Natural killer cell (primary cell): ENCODE data around the gene RNF220. TPM values are rescaled to one million over a fixed set of nuclear protein-coding genes. Genes with fewer than 3 reads are reported as not detected.
"Not testable (repeated sequence)": the region's sequence is repeated elsewhere in the genome, so short reads cannot be mapped to it uniquely, and the experiment has no call there.

Experiments used
- ATAC-seq, 3 donors: fragments of 150-1000 bp in 2 of 3; fragments of 200-7000 bp in 1 of 3; cut with Tn5 transposase; 1 replicate in 1 of 3; 2 replicates in 2 of 3; pipeline ENCODE4 v1.10.0; 2021; ENCODE audit warnings: mild to moderate bottlenecking in 2 of 3, moderate library complexity in 2 of 3
- DNase-seq, 2 donors: peaks; one replicate each; pipeline versions ENCODE4 v3.0.0 to v3.0.0-alpha.2; 2013 to 2021; ENCODE audit warnings: mixed read lengths in 1 of 2
- H3K27ac ChIP-seq: one replicate; pipeline ENCODE4 v1.5.1; 2013; ENCODE audit warnings: mild to moderate bottlenecking, low read length
- H3K27me3 ChIP-seq: one replicate; pipeline ENCODE4 v1.6.1; 2013; ENCODE audit warnings: low read length; ENCODE audit not compliant: control insufficient read depth, insufficient read depth
- H3K36me3 ChIP-seq: one replicate; pipeline ENCODE4 v1.6.1; 2013; ENCODE audit warnings: low read length; ENCODE audit not compliant: control insufficient read depth, insufficient read depth
- H3K4me1 ChIP-seq: one replicate; pipeline ENCODE4 v1.6.1; 2013; ENCODE audit warnings: low read length; ENCODE audit not compliant: control insufficient read depth, insufficient read depth
- H3K4me3 ChIP-seq: one replicate; pipeline ENCODE4 v1.5.1; 2013; ENCODE audit warnings: low read length
- H3K9me3 ChIP-seq: one replicate; pipeline ENCODE4 v1.6.1; 2013; ENCODE audit warnings: low read length; ENCODE audit not compliant: control insufficient read depth, insufficient read depth
- H3K27ac Mint-ChIP-seq, 2 donors: one replicate each; pipeline ENCODE4 v1.8.0; 2022; ENCODE audit warnings: mild to moderate bottlenecking in 2 of 2, mixed read lengths in 2 of 2, moderate library complexity in 1 of 2
- H3K27me3 Mint-ChIP-seq, 2 donors: one replicate each; pipeline ENCODE4 v1.8.0; 2022; ENCODE audit warnings: low read depth in 2 of 2, mixed read lengths in 2 of 2
- H3K36me3 Mint-ChIP-seq: one replicate; pipeline ENCODE4 v1.8.0; 2022; ENCODE audit warnings: mixed read lengths
- H3K4me1 Mint-ChIP-seq, 2 donors: one replicate each; pipeline ENCODE4 v1.8.0; 2022; ENCODE audit warnings: mixed read lengths in 2 of 2
- H3K4me3 Mint-ChIP-seq: one replicate; pipeline ENCODE4 v1.8.0; 2022; ENCODE audit warnings: mild to moderate bottlenecking, moderate library complexity, mixed read lengths
- H3K9me3 Mint-ChIP-seq, 2 donors: one replicate each; pipeline ENCODE4 v1.8.0; 2022; ENCODE audit warnings: mixed read lengths in 2 of 2
- WGBS: methylation state at CpG from one replicate; pipeline ENCODE4 v1.1.7; 2013; ENCODE audit warnings: missing lambda C conversion rate; ENCODE audit not compliant: insufficient coverage; 5-methylcytosine and 5-hydroxymethylcytosine counted together
- intact Hi-C: fragments of 100-400 bp; cut with micrococcal nuclease; formaldehyde crosslinking; loops from one replicate; pipeline ENCODE4 v1.14.2; 2022
- total RNA-seq, 4 donors: library from RNA; stranded (reverse); fragments of 120-200 nt in 1 of 4; gene quantifications; one replicate each; pipeline versions ENCODE4 v1.2.3 to v1.2.4, GENCODE V29; 2013 to 2022
- TF ChIP-seq, protein P1 (sequence below): fragments of 200-600 bp; IDR thresholded peaks from one replicate; pipeline ENCODE4 v1.8.0; 2022; ENCODE audit warnings: antibody characterized with exemption

Gene RNF220
- total RNA-seq, 3 donors from 2014 or later (not counting 1 experiment from before 2014, with no cell fraction given): 88.5 to 107 (median 105) TPM

DNA sequence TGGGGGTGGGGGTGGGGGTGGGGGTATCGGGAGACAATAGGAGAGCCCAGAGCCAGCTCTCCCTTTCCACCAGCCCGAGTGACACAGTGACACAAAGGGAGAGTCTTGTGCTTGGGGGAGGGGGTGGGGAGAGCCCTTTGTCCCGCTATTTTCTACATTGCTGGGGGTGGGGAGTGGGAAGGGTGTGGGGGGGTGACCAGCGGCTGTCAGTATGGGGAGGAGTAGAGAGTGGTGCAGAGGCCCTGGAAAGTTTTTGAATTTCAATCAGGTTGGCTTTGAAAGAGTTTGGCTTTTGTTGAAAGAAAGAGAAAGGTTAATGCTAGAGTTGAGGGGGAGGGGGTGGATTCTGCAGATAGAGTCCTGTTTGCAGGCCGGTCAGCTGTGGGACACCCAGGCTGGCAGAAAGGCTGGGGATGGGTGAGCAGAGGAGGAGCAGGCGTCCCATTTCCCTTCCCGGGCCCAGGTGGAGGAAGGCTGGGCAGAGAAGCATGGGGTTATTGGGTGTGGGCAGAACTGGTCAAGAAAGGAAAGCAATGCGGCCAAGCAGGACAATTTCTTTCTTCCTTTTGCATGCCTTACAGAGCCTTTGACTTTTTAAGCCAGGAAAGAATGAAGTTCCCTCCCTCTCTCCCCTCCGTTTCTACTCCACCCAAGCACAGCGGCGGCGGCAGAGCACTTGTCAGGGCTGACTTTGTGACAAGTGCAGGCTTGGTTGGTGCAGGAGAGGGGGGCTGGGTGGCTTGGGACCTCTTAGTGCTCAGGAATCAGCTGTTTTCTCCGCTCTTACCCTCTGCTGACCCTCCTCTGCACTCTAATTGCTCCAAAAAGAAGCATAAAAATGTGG is 96.2 kb downstream of the RNF220 start:
- Histone ChIP-seq H3K4me3 (no peak overlapping the region), H3K4me1 (peaks cover 14% of the 10 kb centered on the region), H3K27ac (no peak overlapping the region), H3K36me3 (no peaks in the 10 kb centered on the region), H3K9me3 (no peaks in the 10 kb centered on the region), H3K27me3 (no peaks in the 10 kb centered on the region)
- 86% methylated on average over 10 of the region's 13 CpGs for WGBS
- H3K4me1 Mint-ChIP-seq: no peaks in the 10 kb centered on the region
- no peaks in the 10 kb centered on the region for H3K36me3 Mint-ChIP-seq
- H3K27ac Mint-ChIP-seq: no peak overlapping the region
- no peaks in the 10 kb centered on the region for H3K27me3 Mint-ChIP-seq
- ATAC-seq (no peak), DNase-seq (no peak)
- no peak overlapping the region for H3K4me3 Mint-ChIP-seq
- intact Hi-C loops: no loop called here
- no peaks in the 10 kb centered on the region for H3K9me3 Mint-ChIP-seq
- TF ChIP-seq, protein P1, sequence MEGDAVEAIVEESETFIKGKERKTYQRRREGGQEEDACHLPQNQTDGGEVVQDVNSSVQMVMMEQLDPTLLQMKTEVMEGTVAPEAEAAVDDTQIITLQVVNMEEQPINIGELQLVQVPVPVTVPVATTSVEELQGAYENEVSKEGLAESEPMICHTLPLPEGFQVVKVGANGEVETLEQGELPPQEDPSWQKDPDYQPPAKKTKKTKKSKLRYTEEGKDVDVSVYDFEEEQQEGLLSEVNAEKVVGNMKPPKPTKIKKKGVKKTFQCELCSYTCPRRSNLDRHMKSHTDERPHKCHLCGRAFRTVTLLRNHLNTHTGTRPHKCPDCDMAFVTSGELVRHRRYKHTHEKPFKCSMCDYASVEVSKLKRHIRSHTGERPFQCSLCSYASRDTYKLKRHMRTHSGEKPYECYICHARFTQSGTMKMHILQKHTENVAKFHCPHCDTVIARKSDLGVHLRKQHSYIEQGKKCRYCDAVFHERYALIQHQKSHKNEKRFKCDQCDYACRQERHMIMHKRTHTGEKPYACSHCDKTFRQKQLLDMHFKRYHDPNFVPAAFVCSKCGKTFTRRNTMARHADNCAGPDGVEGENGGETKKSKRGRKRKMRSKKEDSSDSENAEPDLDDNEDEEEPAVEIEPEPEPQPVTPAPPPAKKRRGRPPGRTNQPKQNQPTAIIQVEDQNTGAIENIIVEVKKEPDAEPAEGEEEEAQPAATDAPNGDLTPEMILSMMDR: no peak

DNA sequence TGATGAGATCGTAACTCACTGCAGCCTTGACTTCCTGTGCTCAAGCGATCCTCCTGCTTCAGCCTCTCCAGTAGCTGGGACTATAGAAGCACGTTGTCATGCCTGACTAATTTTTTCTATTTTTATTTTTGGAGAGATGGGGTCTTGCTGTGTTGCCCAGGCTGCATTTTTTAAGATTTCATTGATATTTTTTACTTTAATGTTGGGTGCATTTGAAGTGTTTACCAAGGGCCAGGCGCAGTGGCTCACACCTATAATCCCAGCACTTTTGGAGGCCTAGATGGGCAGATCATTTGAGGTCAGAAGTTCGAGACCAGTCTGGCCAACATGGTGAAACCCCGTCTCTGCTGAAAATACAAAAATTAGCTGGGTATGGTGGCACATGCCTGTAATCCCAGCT is 97.8 kb downstream of the RNF220 start:
- H3K27me3 ChIP-seq, DNase-seq, H3K27me3 Mint-ChIP-seq, H3K4me3 ChIP-seq, H3K4me1 Mint-ChIP-seq, ATAC-seq, intact Hi-C loops, H3K27ac Mint-ChIP-seq, H3K9me3 Mint-ChIP-seq, H3K4me3 Mint-ChIP-seq, H3K27ac ChIP-seq, H3K36me3 Mint-ChIP-seq, H3K9me3 ChIP-seq, H3K36me3 ChIP-seq: not testable (repeated sequence)
- 90% methylated on average over 6 of the region's 6 CpGs for WGBS
- peaks cover 14% of the 10 kb centered on the region for H3K4me1 ChIP-seq

DNA sequence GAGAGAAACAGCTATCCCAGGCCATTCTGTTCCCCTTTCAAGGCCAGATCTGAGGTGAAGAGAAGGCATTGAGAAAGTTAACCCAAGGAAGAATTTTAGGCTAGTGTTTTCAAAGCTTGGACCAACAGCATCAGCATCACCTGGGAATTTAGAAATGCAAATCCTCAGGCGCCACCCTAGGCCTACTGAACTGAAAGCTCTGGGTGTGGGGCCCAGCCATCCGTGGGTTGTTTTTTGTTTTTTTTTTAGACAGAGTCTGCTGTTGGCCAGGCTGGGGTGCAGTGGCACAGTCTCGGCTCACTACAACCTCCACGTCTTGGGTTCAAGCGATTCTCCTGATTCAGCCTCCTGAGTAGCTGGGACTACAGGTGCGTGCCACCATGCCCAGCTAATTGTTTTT is 98.6 kb downstream of the RNF220 start:
- ATAC-seq (no peak), DNase-seq (no peak)
- Histone ChIP-seq H3K4me3 (no peak overlapping the region), H3K9me3 (no peaks in the 10 kb centered on the region), H3K36me3 (no peaks in the 10 kb centered on the region), H3K4me1 (peaks cover 12% of the 10 kb centered on the region), H3K27me3 (no peaks in the 10 kb centered on the region), H3K27ac (no peak overlapping the region)
- peaks cover 0 to 3% of the 10 kb centered on the region in 2 donors for H3K27me3 Mint-ChIP-seq
- no peak overlapping the region for H3K4me3 Mint-ChIP-seq
- no peak overlapping the region for H3K27ac Mint-ChIP-seq
- H3K4me1 Mint-ChIP-seq: no peaks in the 10 kb centered on the region
- WGBS: 91% methylated on average over 6 of the region's 6 CpGs
- no peaks in the 10 kb centered on the region for H3K9me3 Mint-ChIP-seq
- TF ChIP-seq, protein P1: no peak
- no peaks in the 10 kb centered on the region for H3K36me3 Mint-ChIP-seq
- intact Hi-C loops: no loop called here

DNA sequence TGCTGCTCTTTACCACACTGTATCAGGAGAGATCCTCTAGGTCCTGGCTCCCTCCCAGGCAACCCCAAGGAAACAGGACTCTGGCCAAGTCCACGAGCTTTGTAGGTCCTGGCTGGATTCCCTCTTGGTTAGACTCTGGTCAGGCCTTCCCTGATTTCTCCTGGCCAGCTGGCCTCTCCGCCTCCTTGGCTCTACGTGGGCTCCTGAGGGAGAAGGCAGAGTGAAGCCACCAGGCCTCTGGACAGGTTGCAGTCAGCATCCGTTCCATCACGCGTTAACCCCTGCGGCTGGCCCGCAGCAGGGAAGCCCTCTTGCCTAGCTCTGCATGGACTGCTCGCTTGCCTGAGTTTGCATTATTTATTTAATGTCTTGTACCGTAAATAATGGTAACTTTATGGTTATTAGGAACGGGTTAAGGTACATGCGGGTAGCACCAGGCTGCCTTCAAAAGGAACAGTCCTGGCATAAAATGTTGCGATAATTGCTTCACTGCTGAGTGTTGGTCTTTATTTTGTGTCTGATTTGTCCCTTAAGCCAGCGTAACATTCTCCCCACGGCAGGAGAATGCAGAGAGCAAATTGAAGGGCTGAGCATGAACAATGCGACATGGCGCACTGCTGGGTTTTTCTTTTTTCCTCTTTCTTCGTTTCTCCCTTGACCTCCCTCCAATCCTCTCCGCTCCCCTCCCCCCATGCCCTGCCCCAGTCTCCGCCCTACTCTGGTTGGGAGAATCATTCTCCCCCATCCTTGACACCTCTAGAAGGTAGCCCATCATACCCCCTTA is 100.3 kb downstream of the RNF220 start:
- intact Hi-C loops: no loop called here
- Mint-ChIP-seq H3K4me1 (no peaks in the 10 kb centered on the region), H3K4me3 (no peak overlapping the region), H3K9me3 (no peaks in the 10 kb centered on the region), H3K27ac (no peak overlapping the region), H3K27me3 (peaks cover 0 to 3% of the 10 kb centered on the region in 2 donors), H3K36me3 (no peaks in the 10 kb centered on the region)
- 90% methylated on average over 20 of the region's 20 CpGs for WGBS
- DNase-seq (no peak), ATAC-seq (no peak)
- H3K27ac ChIP-seq: no peak overlapping the region
- TF ChIP-seq, protein P1: no peak
- no peaks in the 10 kb centered on the region for H3K9me3 ChIP-seq
- no peaks in the 10 kb centered on the region for H3K27me3 ChIP-seq
- peaks cover under 1% of the 10 kb centered on the region for H3K4me1 ChIP-seq
- H3K4me3 ChIP-seq: no peak overlapping the region
- no peaks in the 10 kb centered on the region for H3K36me3 ChIP-seq
